ENCODE measurements around the gene ARFGAP1.

ARFGAP1 gene

DNA sequence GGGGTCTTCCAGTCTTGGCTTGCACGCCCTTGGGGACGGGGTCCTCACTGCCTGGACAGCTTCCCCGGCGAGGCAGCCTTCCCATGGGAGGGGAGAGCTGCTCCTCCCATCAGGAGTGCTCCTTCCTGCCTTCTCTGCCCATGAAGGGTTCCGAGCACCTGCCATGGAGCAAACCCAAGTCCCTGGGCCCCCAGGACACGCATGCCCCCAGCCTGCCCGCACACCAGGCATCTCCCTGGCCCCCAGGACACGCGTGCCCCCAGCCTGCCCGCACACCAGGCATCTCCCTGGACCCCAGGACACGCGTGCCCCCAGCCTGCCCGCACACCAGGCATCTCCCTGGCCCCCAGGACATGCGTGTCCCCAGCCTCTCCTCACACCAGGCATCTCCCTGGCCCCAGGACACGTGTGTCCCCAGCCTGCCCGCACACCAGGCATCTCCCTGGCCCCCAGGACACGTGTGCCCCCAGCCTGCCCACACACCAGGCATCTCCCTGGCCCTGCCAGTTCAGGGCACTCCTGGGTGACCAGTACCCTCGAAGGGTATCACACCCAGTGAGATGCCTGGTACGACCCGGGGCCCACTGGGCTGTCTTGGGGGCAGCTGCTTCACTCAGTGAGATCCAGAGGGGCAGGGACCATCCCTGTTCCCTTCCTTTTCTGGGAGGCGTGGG lies 42.1 kb downstream of the ARFGAP1 start:
- no peak for ATAC-seq
- TF ChIP-seq, protein P1, sequence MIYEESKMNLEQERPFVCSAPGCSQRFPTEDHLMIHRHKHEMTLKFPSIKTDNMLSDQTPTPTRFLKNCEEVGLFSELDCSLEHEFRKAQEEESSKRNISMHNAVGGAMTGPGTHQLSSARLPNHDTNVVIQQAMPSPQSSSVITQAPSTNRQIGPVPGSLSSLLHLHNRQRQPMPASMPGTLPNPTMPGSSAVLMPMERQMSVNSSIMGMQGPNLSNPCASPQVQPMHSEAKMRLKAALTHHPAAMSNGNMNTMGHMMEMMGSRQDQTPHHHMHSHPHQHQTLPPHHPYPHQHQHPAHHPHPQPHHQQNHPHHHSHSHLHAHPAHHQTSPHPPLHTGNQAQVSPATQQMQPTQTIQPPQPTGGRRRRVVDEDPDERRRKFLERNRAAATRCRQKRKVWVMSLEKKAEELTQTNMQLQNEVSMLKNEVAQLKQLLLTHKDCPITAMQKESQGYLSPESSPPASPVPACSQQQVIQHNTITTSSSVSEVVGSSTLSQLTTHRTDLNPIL (CRISPR knock-in tag; IDR thresholded peaks at IDR 0.05; ENCODE audit: low read depth) = no peak
- no peak for TF ChIP-seq ZFP30 (CRISPR knock-in tag; IDR thresholded peaks at IDR 0.05)
- TF ChIP-seq ZNF70 (CRISPR knock-in tag; IDR thresholded peaks at IDR 0.05) = no peak
- TF ChIP-seq, protein P2, sequence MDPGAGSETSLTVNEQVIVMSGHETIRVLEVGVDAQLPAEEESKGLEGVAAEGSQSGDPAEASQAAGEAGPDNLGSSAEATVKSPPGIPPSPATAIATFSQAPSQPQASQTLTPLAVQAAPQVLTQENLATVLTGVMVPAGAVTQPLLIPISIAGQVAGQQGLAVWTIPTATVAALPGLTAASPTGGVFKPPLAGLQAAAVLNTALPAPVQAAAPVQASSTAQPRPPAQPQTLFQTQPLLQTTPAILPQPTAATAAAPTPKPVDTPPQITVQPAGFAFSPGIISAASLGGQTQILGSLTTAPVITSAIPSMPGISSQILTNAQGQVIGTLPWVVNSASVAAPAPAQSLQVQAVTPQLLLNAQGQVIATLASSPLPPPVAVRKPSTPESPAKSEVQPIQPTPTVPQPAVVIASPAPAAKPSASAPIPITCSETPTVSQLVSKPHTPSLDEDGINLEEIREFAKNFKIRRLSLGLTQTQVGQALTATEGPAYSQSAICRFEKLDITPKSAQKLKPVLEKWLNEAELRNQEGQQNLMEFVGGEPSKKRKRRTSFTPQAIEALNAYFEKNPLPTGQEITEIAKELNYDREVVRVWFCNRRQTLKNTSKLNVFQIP (CRISPR knock-in tag; IDR thresholded peaks at IDR 0.05; ENCODE audit: borderline replicate concordance, low read depth) = no peak
- TF ChIP-seq BACH2 (CRISPR knock-in tag; IDR thresholded peaks at IDR 0.05; ENCODE audit: borderline replicate concordance) = no peak
- no peak for TF ChIP-seq TCF4 (CRISPR knock-in tag; IDR thresholded peaks at IDR 0.05; ENCODE audit: borderline replicate concordance)
- no peak for TF ChIP-seq ARNTL (CRISPR knock-in tag; IDR thresholded peaks at IDR 0.05; ENCODE audit: borderline replicate concordance, low read depth)

DNA sequence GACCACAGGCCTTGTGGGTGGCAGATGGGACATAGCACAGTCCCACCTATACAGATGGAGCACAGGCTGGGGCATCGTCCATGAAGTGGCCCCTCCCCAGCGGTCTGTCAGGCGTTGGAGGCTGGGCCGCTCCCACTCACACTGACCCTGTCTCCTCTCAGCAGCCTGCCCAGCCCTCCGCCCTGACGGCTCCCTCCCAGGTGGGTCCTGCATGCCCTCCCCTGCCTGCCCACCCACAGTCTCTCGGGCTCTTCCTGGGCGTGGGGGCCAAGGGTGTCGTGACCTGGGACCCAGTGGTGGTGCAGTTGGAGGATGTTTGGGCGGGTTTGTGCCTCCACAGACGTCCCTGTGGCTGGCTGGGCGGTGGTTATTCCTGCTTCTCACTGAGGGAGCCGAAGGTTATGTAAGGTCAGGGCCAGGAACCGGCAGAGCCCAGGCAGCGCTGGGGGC lies 42.7 kb downstream of the ARFGAP1 start:
- no peak for ATAC-seq
- no peak for TF ChIP-seq ARNTL (CRISPR knock-in tag; IDR thresholded peaks at IDR 0.05; ENCODE audit: borderline replicate concordance, low read depth)
- TF ChIP-seq, protein P3, sequence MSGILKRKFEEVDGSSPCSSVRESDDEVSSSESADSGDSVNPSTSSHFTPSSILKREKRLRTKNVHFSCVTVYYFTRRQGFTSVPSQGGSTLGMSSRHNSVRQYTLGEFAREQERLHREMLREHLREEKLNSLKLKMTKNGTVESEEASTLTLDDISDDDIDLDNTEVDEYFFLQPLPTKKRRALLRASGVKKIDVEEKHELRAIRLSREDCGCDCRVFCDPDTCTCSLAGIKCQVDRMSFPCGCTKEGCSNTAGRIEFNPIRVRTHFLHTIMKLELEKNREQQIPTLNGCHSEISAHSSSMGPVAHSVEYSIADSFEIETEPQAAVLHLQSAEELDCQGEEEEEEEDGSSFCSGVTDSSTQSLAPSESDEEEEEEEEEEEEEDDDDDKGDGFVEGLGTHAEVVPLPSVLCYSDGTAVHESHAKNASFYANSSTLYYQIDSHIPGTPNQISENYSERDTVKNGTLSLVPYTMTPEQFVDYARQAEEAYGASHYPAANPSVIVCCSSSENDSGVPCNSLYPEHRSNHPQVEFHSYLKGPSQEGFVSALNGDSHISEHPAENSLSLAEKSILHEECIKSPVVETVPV (CRISPR knock-in tag; IDR thresholded peaks at IDR 0.05) = no peak
- TF ChIP-seq PPARA (CRISPR knock-in tag; IDR thresholded peaks at IDR 0.05; ENCODE audit: borderline replicate concordance) = no peak
- no peak for TF ChIP-seq TOX (CRISPR knock-in tag; IDR thresholded peaks at IDR 0.05; ENCODE audit: borderline replicate concordance)
- TF ChIP-seq ZNF565 (CRISPR knock-in tag; conservative IDR thresholded peaks at IDR 0.05; ENCODE audit: low read depth) = no peak
- no peak for TF ChIP-seq RARB (CRISPR knock-in tag; IDR thresholded peaks at IDR 0.05)

DNA sequence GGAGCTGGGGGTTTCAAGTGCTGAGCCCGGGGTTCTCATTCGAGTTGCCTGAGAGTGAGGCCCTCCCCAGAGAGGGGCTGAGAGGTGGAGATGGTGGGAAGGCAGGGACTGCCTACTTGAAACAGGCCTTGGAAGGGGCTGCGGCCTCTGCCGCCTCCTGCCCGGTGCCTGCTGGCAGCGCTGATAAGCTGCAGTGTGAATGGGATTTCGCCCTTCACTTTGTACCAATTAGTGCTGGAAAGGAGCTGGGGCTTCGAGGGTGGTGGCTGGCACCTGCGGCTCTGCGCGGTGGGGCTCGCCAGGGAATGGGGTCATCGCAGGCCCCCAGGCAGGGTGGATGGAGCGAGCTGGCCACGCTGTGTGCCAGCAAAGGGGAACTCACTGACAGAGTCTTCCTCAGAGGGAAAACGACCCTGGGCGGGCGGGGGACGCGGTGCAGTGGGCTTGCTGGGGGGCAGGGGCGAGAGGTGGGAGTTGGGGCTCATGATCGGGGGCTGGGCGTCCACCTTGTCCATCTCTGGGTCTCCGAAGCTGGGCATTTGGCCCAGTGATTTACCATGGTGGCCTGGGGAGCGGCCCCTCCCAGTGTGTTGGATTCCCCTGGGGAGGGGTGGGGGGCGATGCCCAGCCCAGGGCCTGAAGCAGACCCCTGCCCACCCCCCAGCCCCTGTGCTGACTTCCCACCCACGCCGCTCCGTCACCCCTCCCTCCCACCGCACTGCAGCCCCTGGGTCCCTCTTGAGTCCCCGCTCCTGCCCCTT lies 43.3 kb downstream of the ARFGAP1 start:
- no peak for TF ChIP-seq ZNF8 (CRISPR knock-in tag; IDR thresholded peaks at IDR 0.05)
- no peak for TF ChIP-seq SNAI2 (CRISPR knock-in tag; IDR thresholded peaks at IDR 0.05)
- TF ChIP-seq, protein P3 (CRISPR knock-in tag; IDR thresholded peaks at IDR 0.05) = no peak
- no peak for TF ChIP-seq TCF4 (CRISPR knock-in tag; IDR thresholded peaks at IDR 0.05; ENCODE audit: borderline replicate concordance)
- no peak for TF ChIP-seq RARB (CRISPR knock-in tag; IDR thresholded peaks at IDR 0.05)
- no peak for TF ChIP-seq ZFP3 (CRISPR knock-in tag; IDR thresholded peaks at IDR 0.05)
- TF ChIP-seq TOX (CRISPR knock-in tag; IDR thresholded peaks at IDR 0.05; ENCODE audit: borderline replicate concordance) = no peak
- no peak for ATAC-seq

DNA sequence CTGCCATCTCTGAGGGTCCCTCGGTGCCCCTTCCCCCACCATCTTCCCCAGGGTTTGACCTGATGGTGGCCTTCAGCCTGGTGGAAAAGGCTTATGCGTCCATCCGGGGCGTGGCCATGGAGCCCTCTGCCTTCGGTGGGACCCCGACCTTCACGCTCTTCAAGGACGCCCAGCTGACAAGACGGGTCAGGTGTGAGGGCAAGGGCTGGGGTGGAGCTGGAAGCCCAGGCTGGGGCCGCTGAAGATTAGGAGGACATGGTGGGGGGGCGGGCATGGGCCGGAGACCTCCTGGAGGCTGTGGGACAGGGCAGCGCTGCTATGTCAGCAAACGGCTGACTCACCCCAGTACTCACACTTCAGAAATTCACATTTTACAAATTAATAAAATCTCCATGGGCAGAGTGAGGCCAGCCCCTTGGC lies 43.9 kb downstream of the ARFGAP1 start:
- no peak for ATAC-seq
- TF ChIP-seq ESRRG (CRISPR knock-in tag; IDR thresholded peaks at IDR 0.05) (no peak), BACH2 (CRISPR knock-in tag; IDR thresholded peaks at IDR 0.05; ENCODE audit: borderline replicate concordance) (no peak)

DNA sequence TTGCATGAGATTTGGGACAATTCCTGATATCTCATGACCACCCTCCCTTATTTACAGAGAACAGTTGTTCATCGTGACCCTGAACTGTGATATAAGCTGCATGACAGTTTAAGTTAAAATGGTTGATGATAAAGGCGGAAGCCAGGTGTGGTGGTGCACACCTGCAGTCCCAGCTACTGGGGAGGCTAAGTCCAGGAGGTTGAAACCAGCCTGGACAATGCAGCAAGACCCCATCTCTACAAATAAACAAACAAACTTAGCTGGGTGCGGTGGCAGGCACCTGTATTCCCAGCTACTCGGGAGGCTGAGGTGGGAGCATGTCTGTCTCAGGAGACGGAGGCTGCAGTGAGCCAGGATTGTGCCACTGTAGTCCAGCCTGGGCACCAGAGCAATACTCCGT lies 44.4 kb downstream of the ARFGAP1 start:
- TF ChIP-seq, protein P1 (CRISPR knock-in tag; IDR thresholded peaks at IDR 0.05; ENCODE audit: low read depth) = no peak
- no peak for TF ChIP-seq OSR1 (CRISPR knock-in tag; IDR thresholded peaks at IDR 0.05)
- TF ChIP-seq, protein P3 (CRISPR knock-in tag; IDR thresholded peaks at IDR 0.05) = no peak
- no peak for TF ChIP-seq ZNF70 (CRISPR knock-in tag; IDR thresholded peaks at IDR 0.05)
- TF ChIP-seq, protein P4, sequence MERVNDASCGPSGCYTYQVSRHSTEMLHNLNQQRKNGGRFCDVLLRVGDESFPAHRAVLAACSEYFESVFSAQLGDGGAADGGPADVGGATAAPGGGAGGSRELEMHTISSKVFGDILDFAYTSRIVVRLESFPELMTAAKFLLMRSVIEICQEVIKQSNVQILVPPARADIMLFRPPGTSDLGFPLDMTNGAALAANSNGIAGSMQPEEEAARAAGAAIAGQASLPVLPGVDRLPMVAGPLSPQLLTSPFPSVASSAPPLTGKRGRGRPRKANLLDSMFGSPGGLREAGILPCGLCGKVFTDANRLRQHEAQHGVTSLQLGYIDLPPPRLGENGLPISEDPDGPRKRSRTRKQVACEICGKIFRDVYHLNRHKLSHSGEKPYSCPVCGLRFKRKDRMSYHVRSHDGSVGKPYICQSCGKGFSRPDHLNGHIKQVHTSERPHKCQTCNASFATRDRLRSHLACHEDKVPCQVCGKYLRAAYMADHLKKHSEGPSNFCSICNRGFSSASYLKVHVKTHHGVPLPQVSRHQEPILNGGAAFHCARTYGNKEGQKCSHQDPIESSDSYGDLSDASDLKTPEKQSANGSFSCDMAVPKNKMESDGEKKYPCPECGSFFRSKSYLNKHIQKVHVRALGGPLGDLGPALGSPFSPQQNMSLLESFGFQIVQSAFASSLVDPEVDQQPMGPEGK (CRISPR knock-in tag; IDR thresholded peaks at IDR 0.05; ENCODE audit: borderline replicate concordance) = no peak
- no peak for ATAC-seq
